Measurements from ENCODE around the gene AKR1C3. TPM values are rescaled to one million over a fixed set of nuclear protein-coding genes. Genes with fewer than 3 reads are reported as not detected.

AKR1C3 gene
- total and polyA plus RNA-seq, 7 experiments from 2014 or later: 2.9 to 22.8 (median 6.1) TPM

- peaks cover 0 to 5% (median 4%) of the 10 kb centered on the region in 5 donors for H3K27me3 Mint-ChIP-seq
- no peak overlapping the region for H3K27ac Mint-ChIP-seq
- no peaks in the 10 kb centered on the region for H3K4me1 Mint-ChIP-seq
- no peak overlapping the region for H3K27ac ChIP-seq (ENCODE audit: low read depth, low read length)
- H3K4me3 ChIP-seq (ENCODE audit: low read length): no peak overlapping the region
- DNase-seq: no peak
- no peak for ATAC-seq
- H3K36me3 ChIP-seq (ENCODE audit: control insufficient read depth in 2 of 3, insufficient read depth in 3 of 3, low read length in 3 of 3): no peaks in the 10 kb centered on the region
- no peaks in the 10 kb centered on the region for H3K27me3 ChIP-seq (ENCODE audit: control insufficient read depth in 2 of 2, insufficient read depth in 2 of 2, low read length in 2 of 2)
- H3K4me1 ChIP-seq (ENCODE audit: control insufficient read depth in 2 of 2, insufficient read depth in 2 of 2, low read length in 2 of 2): no peaks in the 10 kb centered on the region
- peaks cover 0 to 1% (median 0%) of the 10 kb centered on the region in 11 donors for H3K9me3 Mint-ChIP-seq
- intact Hi-C loops (cut with micrococcal nuclease): no loop called here
- ChIA-PET POLR2A (no interaction called here), CTCF (no interaction called here)
- no peaks in the 10 kb centered on the region for H3K36me3 Mint-ChIP-seq
- no peaks in the 10 kb centered on the region for H3K9me3 ChIP-seq (ENCODE audit: control insufficient read depth in 2 of 3, low read length in 3 of 3)
- no peak overlapping the region for H3K4me3 Mint-ChIP-seq
These were observed 13.1 kb upstream of the AKR1C3 start for GRCh38 chr10:5081091-5081490.

- Mint-ChIP-seq H3K4me1 (peaks cover 0 to 2% (median 0%) of the 10 kb centered on the region in 7 donors), H3K36me3 (peaks cover 0 to 19% (median 0%) of the 10 kb centered on the region in 5 donors), H3K4me3 (no peak overlapping the region), H3K9me3 (peaks cover 0 to 26% (median 10%) of the 10 kb centered on the region in 11 donors), H3K27ac (no peak overlapping the region), H3K27me3 (peaks cover 11 to 29% (median 26%) of the 10 kb centered on the region in 5 donors)
- DNase-seq (no peak), ATAC-seq (no peak)
- Histone ChIP-seq H3K9me3 (ENCODE audit: control insufficient read depth in 2 of 3, low read length in 3 of 3) (no peaks in the 10 kb centered on the region), H3K4me3 (ENCODE audit: low read length) (no peak overlapping the region), H3K27me3 (ENCODE audit: control insufficient read depth in 2 of 2, insufficient read depth in 2 of 2, low read length in 2 of 2) (no peaks in the 10 kb centered on the region), H3K4me1 (ENCODE audit: control insufficient read depth in 2 of 2, insufficient read depth in 2 of 2, low read length in 2 of 2) (no peaks in the 10 kb centered on the region), H3K36me3 (ENCODE audit: control insufficient read depth in 2 of 3, insufficient read depth in 3 of 3, low read length in 3 of 3) (no peaks in the 10 kb centered on the region), H3K27ac (ENCODE audit: low read depth, low read length) (no peak overlapping the region)
- POLR2A ChIA-PET: no interaction called here
- CTCF ChIA-PET: interaction anchor here (0.6 kb wide), 1 partner anchor 274 kb away, joined by 4 read pairs; no protein-coding TSS in a partner anchor
- intact Hi-C loops (cut with micrococcal nuclease): loop anchor here (1.0 to 2.0 kb wide), 2 partner anchors 296 kb away; no protein-coding TSS in a partner anchor
These were observed 5.4 kb upstream of the AKR1C3 start for GRCh38 chr10:5088703-5089261.

- CTCF ChIA-PET: interaction anchor here (0.9 kb wide), 1 partner anchor 294 kb away, joined by 3 read pairs; no protein-coding TSS in a partner anchor
These were observed 4.3 kb upstream of the AKR1C3 start for GRCh38 chr10:5089865-5090264.

GRCh38 chr10:5090551-5090950, 3.7 kb upstream of the AKR1C3 start:
- Mint-ChIP-seq H3K4me3 (no peak overlapping the region), H3K27me3 (peaks cover 11 to 35% (median 28%) of the 10 kb centered on the region in 5 donors), H3K4me1 (peaks cover 0 to 11% (median 8%) of the 10 kb centered on the region in 7 donors), H3K27ac (no peak overlapping the region), H3K36me3 (peaks cover 0 to 19% (median 0%) of the 10 kb centered on the region in 5 donors), H3K9me3 (peaks cover 0 to 26% (median 10%) of the 10 kb centered on the region in 11 donors)
- no peaks in the 10 kb centered on the region for H3K9me3 ChIP-seq (ENCODE audit: control insufficient read depth in 2 of 3, low read length in 3 of 3)
- H3K4me3 ChIP-seq (ENCODE audit: low read length): no peak overlapping the region
- no peak for DNase-seq
- H3K27ac ChIP-seq (ENCODE audit: low read depth, low read length): no peak overlapping the region
- intact Hi-C loops (cut with micrococcal nuclease): loop anchor here (1.0 to 5.0 kb wide), 5 partner anchors 193 to 344 kb away; no protein-coding TSS in a partner anchor
- CTCF ChIA-PET: interaction anchor here (0.9 kb wide), 1 partner anchor 293 kb away, joined by 3 read pairs; no protein-coding TSS in a partner anchor
- POLR2A ChIA-PET: no interaction called here
- ATAC-seq: no peak
- no peaks in the 10 kb centered on the region for H3K27me3 ChIP-seq (ENCODE audit: control insufficient read depth in 2 of 2, insufficient read depth in 2 of 2, low read length in 2 of 2)
- no peaks in the 10 kb centered on the region for H3K4me1 ChIP-seq (ENCODE audit: control insufficient read depth in 2 of 2, insufficient read depth in 2 of 2, low read length in 2 of 2)
- no peaks in the 10 kb centered on the region for H3K36me3 ChIP-seq (ENCODE audit: control insufficient read depth in 2 of 3, insufficient read depth in 3 of 3, low read length in 3 of 3)

More at GRCh38 chr10:5089865-5090264, 4.3 kb upstream of the AKR1C3 start:
- peak; percentile 59 for ATAC-seq
- Mint-ChIP-seq H3K27me3 (peaks cover 11 to 32% (median 28%) of the 10 kb centered on the region in 5 donors), H3K9me3 (peaks cover 0 to 26% (median 10%) of the 10 kb centered on the region in 11 donors), H3K27ac (no peak overlapping the region), H3K4me3 (no peak overlapping the region), H3K4me1 (peaks cover 0 to 9% (median 4%) of the 10 kb centered on the region in 7 donors), H3K36me3 (peaks cover 0 to 19% (median 0%) of the 10 kb centered on the region in 5 donors)
- Histone ChIP-seq H3K36me3 (ENCODE audit: control insufficient read depth in 2 of 3, insufficient read depth in 3 of 3, low read length in 3 of 3) (no peaks in the 10 kb centered on the region), H3K4me1 (ENCODE audit: control insufficient read depth in 2 of 2, insufficient read depth in 2 of 2, low read length in 2 of 2) (no peaks in the 10 kb centered on the region), H3K4me3 (ENCODE audit: low read length) (no peak overlapping the region), H3K27ac (ENCODE audit: low read depth, low read length) (no peak overlapping the region), H3K9me3 (ENCODE audit: control insufficient read depth in 2 of 3, low read length in 3 of 3) (no peaks in the 10 kb centered on the region), H3K27me3 (ENCODE audit: control insufficient read depth in 2 of 2, insufficient read depth in 2 of 2, low read length in 2 of 2) (no peaks in the 10 kb centered on the region)
- intact Hi-C loops (cut with micrococcal nuclease): loop anchor here (1.0 to 5.0 kb wide), 7 partner anchors 193 to 344 kb away; no protein-coding TSS in a partner anchor
- POLR2A ChIA-PET: no interaction called here
- DNase-seq: peak in 5 of 9 donors; percentile 4 to 34 (median 7)

- Mint-ChIP-seq H3K4me3 (no peak overlapping the region), H3K36me3 (peaks cover 0 to 19% (median 0%) of the 10 kb centered on the region in 5 donors), H3K27ac (no peak overlapping the region), H3K27me3 (peaks cover 11 to 32% (median 28%) of the 10 kb centered on the region in 5 donors), H3K4me1 (peaks cover 0 to 18% (median 10%) of the 10 kb centered on the region in 7 donors), H3K9me3 (peaks cover 0 to 26% (median 10%) of the 10 kb centered on the region in 11 donors)
- H3K36me3 ChIP-seq (ENCODE audit: control insufficient read depth in 2 of 3, insufficient read depth in 3 of 3, low read length in 3 of 3): no peaks in the 10 kb centered on the region
- intact Hi-C loops (cut with micrococcal nuclease): loop anchor here in 1 of 2 donors (5.0 kb wide), 2 partner anchors 244 to 341 kb away; no protein-coding TSS in a partner anchor
- ChIA-PET CTCF (no interaction called here), POLR2A (no interaction called here)
- no peaks in the 10 kb centered on the region for H3K9me3 ChIP-seq (ENCODE audit: control insufficient read depth in 2 of 3, low read length in 3 of 3)
- no peak for ATAC-seq
- no peak overlapping the region for H3K4me3 ChIP-seq (ENCODE audit: low read length)
- H3K27me3 ChIP-seq (ENCODE audit: control insufficient read depth in 2 of 2, insufficient read depth in 2 of 2, low read length in 2 of 2): no peaks in the 10 kb centered on the region
- H3K27ac ChIP-seq (ENCODE audit: low read depth, low read length): no peak overlapping the region
- H3K4me1 ChIP-seq (ENCODE audit: control insufficient read depth in 2 of 2, insufficient read depth in 2 of 2, low read length in 2 of 2): no peaks in the 10 kb centered on the region
- DNase-seq: no peak
These were observed 3.0 kb upstream of the AKR1C3 start for GRCh38 chr10:5091196-5091595.

- no peak overlapping the region for H3K27ac Mint-ChIP-seq
- no peak overlapping the region for H3K4me3 ChIP-seq (ENCODE audit: low read length)
- H3K9me3 Mint-ChIP-seq: peaks cover 0 to 26% (median 10%) of the 10 kb centered on the region in 11 donors
- H3K4me1 ChIP-seq (ENCODE audit: control insufficient read depth in 2 of 2, insufficient read depth in 2 of 2, low read length in 2 of 2): no peaks in the 10 kb centered on the region
- ChIA-PET POLR2A (no interaction called here), CTCF (no interaction called here)
- no peak for ATAC-seq
- DNase-seq: no peak
- H3K27ac ChIP-seq (ENCODE audit: low read depth, low read length): no peak overlapping the region
- peaks cover 0 to 25% (median 15%) of the 10 kb centered on the region in 7 donors for H3K4me1 Mint-ChIP-seq
- H3K36me3 Mint-ChIP-seq: peaks cover 0 to 19% (median 0%) of the 10 kb centered on the region in 5 donors
- H3K9me3 ChIP-seq (ENCODE audit: control insufficient read depth in 2 of 3, low read length in 3 of 3): no peaks in the 10 kb centered on the region
- H3K27me3 ChIP-seq (ENCODE audit: control insufficient read depth in 2 of 2, insufficient read depth in 2 of 2, low read length in 2 of 2): no peaks in the 10 kb centered on the region
- no peaks in the 10 kb centered on the region for H3K36me3 ChIP-seq (ENCODE audit: control insufficient read depth in 2 of 3, insufficient read depth in 3 of 3, low read length in 3 of 3)
- no peak overlapping the region for H3K4me3 Mint-ChIP-seq
- H3K27me3 Mint-ChIP-seq: peaks cover 11 to 35% (median 27%) of the 10 kb centered on the region in 5 donors
- intact Hi-C loops (cut with micrococcal nuclease): loop anchor here in 1 of 2 donors (5.0 kb wide), 2 partner anchors 245 to 340 kb away; no protein-coding TSS in a partner anchor
These were observed 1.8 kb upstream of the AKR1C3 start for GRCh38 chr10:5092375-5092774.
